Esophagus muscularis mucosa (tissue), 3 donors: ENCODE measurements around the gene SCFD2.

Experiments
- POLR2A ChIP-seq: fragments of 450-650 bp; IDR thresholded peaks from one replicate; pipeline ENCODE4 v1.6.1; 2017; ENCODE audit warnings: antibody characterized with exemption, moderate library complexity, mild to moderate bottlenecking, low read depth
- TF ChIP-seq, protein P1 (sequence below), 3 experiments: fragments of 200-600 bp in 2 of 3; fragments of 450-650 bp in 1 of 3; sonication (generic) in 2 of 3; IDR thresholded peaks; one replicate each; pipeline ENCODE4 v1.5.1; 2017 to 2019; ENCODE audit warnings: antibody characterized with exemption in 3 of 3, mild to moderate bottlenecking in 2 of 3, moderate library complexity in 1 of 3

DNA sequence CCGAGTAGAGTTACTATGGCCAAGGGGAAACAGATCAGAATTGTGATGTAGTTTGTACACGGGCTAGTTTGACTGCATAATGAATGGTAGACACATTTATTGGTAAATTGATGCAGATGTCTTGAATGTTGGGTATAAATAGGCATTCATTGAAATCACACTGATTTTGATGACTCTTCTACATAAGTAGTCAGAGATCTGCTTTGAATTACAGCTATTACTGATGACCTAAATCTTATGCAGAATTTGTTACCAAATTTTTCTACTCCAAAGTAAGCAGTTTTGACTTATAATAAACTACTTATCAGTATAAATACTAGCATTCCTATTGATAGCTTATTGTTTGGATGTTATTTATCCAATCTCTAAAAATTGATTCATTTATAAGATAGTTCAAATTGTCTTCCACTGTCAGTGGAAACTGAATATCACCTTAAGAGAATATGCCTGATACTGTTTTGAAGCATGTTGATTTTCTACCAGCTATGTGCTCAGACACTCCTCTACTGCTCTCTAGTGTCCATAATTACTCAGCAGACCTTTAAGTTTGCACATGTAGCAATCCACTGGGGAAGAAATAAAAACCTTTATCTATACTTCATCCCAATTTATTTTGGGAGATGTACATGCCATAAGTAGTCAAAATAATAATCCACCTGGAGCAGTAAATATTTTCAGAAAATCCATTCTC is 383.5 kb downstream of the SCFD2 start:
- TF ChIP-seq, protein P1, sequence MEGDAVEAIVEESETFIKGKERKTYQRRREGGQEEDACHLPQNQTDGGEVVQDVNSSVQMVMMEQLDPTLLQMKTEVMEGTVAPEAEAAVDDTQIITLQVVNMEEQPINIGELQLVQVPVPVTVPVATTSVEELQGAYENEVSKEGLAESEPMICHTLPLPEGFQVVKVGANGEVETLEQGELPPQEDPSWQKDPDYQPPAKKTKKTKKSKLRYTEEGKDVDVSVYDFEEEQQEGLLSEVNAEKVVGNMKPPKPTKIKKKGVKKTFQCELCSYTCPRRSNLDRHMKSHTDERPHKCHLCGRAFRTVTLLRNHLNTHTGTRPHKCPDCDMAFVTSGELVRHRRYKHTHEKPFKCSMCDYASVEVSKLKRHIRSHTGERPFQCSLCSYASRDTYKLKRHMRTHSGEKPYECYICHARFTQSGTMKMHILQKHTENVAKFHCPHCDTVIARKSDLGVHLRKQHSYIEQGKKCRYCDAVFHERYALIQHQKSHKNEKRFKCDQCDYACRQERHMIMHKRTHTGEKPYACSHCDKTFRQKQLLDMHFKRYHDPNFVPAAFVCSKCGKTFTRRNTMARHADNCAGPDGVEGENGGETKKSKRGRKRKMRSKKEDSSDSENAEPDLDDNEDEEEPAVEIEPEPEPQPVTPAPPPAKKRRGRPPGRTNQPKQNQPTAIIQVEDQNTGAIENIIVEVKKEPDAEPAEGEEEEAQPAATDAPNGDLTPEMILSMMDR (IDR thresholded peaks at IDR 0.05) = peak; percentile 50 to 62 (median 59)
- TF ChIP-seq POLR2A = no peak
